Gastroesophageal sphincter (tissue), 4 donors: Measurements from ENCODE around the gene RNF182. TPM values are rescaled to one million over a fixed set of nuclear protein-coding genes. Genes with fewer than 3 reads are reported as not detected.
"Not testable (repeated sequence)": the region's sequence is repeated elsewhere in the genome, so short reads cannot be mapped to it uniquely, and the experiment has no call there.

Experiments used
- ATAC-seq: fragments of 150-250 bp; one replicate; pipeline ENCODE4 v1.9.1; 2016; ENCODE audit warnings: mild to moderate bottlenecking, moderate library complexity
- H3K27ac ChIP-seq, 4 donors: fragments of 200-600 bp; sonication (generic) in 3 of 4; 1 replicate in 3 of 4; 2 replicates in 1 of 4; pipeline ENCODE4 v1.5.1; 2016 to 2019
- H3K27me3 ChIP-seq: fragments of 200-600 bp; sonication (generic); one replicate; pipeline ENCODE4 v1.5.1; 2019
- H3K36me3 ChIP-seq, 2 donors: fragments of 200-600 bp; sonication (generic); one replicate each; pipeline ENCODE4 v1.5.1; 2019; ENCODE audit warnings: control low read depth in 1 of 2
- H3K4me1 ChIP-seq, 3 donors: fragments of 200-600 bp; sonication (generic); 1 replicate in 2 of 3; 2 replicates in 1 of 3; pipeline ENCODE4 v1.5.1; 2016 to 2019; ENCODE audit warnings: control low read depth in 2 of 3
- H3K4me3 ChIP-seq, 2 donors: fragments of 200-600 bp; sonication (generic); one replicate each; pipeline ENCODE4 v1.5.1; 2019; ENCODE audit warnings: mild to moderate bottlenecking in 1 of 2, moderate library complexity in 1 of 2
- H3K9me3 ChIP-seq, 3 donors: fragments of 200-600 bp; sonication (generic); one replicate each; pipeline ENCODE4 v1.5.1; 2017 to 2019; ENCODE audit warnings: control low read depth in 2 of 3
- CTCF ChIP-seq, 4 experiments: fragments of 200-600 bp in 2 of 4; fragments of 450-650 bp in 2 of 4; sonication (generic) in 1 of 4; IDR thresholded peaks; one replicate each; pipeline ENCODE4 v1.5.1; 2017 to 2019; ENCODE audit warnings: antibody characterized with exemption in 4 of 4, mild to moderate bottlenecking in 2 of 4, moderate library complexity in 2 of 4
- EP300 ChIP-seq: sonication (generic); formaldehyde crosslinking; IDR thresholded peaks from one replicate; pipeline ENCODE4 v1.6.1; 2017; ENCODE audit warnings: antibody characterized with exemption, mild to moderate bottlenecking
- POLR2A ChIP-seq, 2 donors: fragments of 450-650 bp; IDR thresholded peaks; one replicate each; pipeline ENCODE4 v1.6.1; 2017; ENCODE audit warnings: antibody characterized with exemption in 2 of 2, mild to moderate bottlenecking in 2 of 2, moderate library complexity in 1 of 2
- POLR2AphosphoS5 ChIP-seq: sonication (generic); formaldehyde crosslinking; IDR thresholded peaks from one replicate; pipeline ENCODE4 v1.6.1; 2017; ENCODE audit warnings: antibody characterized with exemption
- WGBS, 2 donors: methylation state at CpG; one replicate each; pipeline ENCODE4 v1.1.5; 2018; ENCODE audit warnings: low coverage in 1 of 2; 5-methylcytosine and 5-hydroxymethylcytosine counted together
- total RNA-seq, 4 donors: library from RNA; depleted of rRNA; stranded (reverse); fragments of >200 nt; gene quantifications; one replicate each; pipeline ENCODE4 v1.1.0, GENCODE V29; 2016

RNF182 gene
- total RNA-seq, 4 donors from 2014 or later: 0.16 to 1.3 (median 0.27) TPM; not detected in 1

DNA sequence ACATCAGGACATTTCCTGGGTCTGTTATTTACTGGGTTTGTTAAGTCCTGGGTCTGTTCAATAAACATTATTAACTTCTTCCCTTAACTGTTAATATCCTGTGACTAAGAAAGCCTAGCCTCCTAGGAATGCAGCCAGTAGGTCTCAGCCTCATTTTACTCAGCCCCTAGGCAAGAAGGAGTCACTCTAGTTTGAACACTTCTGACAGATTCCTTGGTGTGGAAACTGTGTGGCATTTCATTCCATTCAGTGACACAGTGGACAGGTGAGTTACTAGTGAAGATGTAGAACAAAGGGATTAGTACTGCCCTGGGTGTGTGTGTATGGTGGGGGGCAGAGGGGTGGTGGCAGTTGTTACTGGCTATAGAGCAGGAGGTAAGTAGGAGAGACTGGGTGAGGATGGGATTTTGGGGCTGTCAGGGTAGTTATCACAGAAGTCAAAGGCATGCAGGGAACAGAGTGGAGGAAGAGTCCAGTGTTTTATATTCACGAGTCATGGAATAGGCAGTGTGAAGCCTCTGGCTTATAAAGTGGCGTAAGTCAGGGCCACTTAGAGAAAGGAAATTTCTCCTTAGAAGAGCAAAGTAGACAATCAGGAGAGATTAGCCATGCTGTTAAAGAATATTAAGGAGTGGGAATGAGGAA lies 28.4 kb downstream of the RNF182 start:
- Histone ChIP-seq H3K4me3 (no peak overlapping the region), H3K27ac (no peak overlapping the region), H3K4me1 (no peaks in the 10 kb centered on the region), H3K27me3 (peaks cover 2% of the 10 kb centered on the region), H3K36me3 (no peaks in the 10 kb centered on the region), H3K9me3 (no peaks in the 10 kb centered on the region)
- 91% methylated on average over 2 of the region's 2 CpGs for WGBS, 2 donors
- no peak for TF ChIP-seq CTCF (IDR thresholded peaks at IDR 0.05)
- no peak for TF ChIP-seq POLR2A (IDR thresholded peaks at IDR 0.05)
- TF ChIP-seq EP300: no peak
- TF ChIP-seq POLR2AphosphoS5: no peak
- ATAC-seq: no peak

DNA sequence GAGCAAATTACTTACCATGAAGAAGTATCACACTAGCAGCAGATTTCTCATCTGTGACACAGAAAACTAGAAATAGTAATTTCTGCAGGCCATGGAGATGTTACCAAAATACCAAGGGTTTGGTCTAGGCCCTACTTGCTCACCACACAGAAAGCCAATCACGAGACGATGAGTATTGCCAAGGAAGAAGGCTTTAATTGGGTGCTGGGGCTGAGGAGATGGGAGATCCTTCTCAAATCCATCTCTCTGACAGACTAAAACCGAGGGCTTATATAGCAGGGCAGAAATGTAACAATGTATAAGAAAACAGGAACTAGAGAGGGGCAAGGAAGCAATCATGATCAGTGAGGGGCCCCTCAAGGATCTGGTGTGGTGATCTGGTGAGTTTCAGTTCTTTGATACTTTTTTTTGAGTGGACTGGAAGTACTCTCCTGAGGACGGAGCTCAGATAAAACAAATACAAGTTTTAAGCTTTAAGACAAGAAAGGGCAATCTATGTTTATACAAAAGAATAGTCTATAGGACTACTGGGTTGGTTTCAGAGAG lies 40.9 kb downstream of the RNF182 start:
- H3K9me3 ChIP-seq: peaks cover 0 to under 1% (median 0%) of the 10 kb centered on the region in 3 donors
- no peaks in the 10 kb centered on the region for H3K36me3 ChIP-seq
- ATAC-seq: no peak
- TF ChIP-seq POLR2A (IDR thresholded peaks at IDR 0.05): no peak
- TF ChIP-seq EP300: no peak
- no peak for TF ChIP-seq POLR2AphosphoS5
- no peak for TF ChIP-seq CTCF (IDR thresholded peaks at IDR 0.05)
- H3K4me3 ChIP-seq: no peak overlapping the region
- peaks cover 17% of the 10 kb centered on the region for H3K27me3 ChIP-seq
- no peak overlapping the region for H3K27ac ChIP-seq
- 71 to 80% methylated on average over 4 of the region's 4 CpGs for WGBS, 2 donors
- no peaks in the 10 kb centered on the region for H3K4me1 ChIP-seq

DNA sequence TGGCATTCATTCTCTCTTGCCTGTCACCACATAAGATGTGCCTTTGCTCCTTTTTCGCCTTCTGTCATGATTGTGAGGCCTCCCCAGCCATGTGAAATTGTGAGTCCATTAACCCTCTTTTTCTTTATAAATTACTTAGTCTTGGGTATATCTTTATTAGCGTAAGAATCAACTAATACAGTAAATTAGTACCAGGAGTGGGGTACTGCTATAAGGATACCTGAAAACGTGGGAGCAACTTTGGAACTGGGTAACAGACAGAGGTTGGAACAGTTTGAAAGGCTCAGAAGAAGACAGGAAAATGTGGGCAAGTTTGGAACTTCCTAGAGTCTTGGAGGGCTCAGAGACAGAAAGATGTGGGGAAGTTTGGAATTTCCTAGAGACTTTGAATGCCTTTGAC lies 46.6 kb downstream of the RNF182 start:
- H3K27me3 ChIP-seq: peaks cover 7% of the 10 kb centered on the region
- WGBS, 2 donors: 70 to 81% methylated on average over 2 of the region's 3 CpGs
- ATAC-seq: no peak
- H3K36me3 ChIP-seq: no peaks in the 10 kb centered on the region
- H3K4me1 ChIP-seq: no peaks in the 10 kb centered on the region
- no peak overlapping the region for H3K27ac ChIP-seq
- H3K9me3 ChIP-seq: peaks cover 0 to 23% (median 0%) of the 10 kb centered on the region in 3 donors
- no peak for TF ChIP-seq CTCF (IDR thresholded peaks at IDR 0.05)
- no peak for TF ChIP-seq POLR2AphosphoS5
- TF ChIP-seq EP300: no peak
- no peak for TF ChIP-seq POLR2A (IDR thresholded peaks at IDR 0.05)
- no peak overlapping the region for H3K4me3 ChIP-seq

DNA sequence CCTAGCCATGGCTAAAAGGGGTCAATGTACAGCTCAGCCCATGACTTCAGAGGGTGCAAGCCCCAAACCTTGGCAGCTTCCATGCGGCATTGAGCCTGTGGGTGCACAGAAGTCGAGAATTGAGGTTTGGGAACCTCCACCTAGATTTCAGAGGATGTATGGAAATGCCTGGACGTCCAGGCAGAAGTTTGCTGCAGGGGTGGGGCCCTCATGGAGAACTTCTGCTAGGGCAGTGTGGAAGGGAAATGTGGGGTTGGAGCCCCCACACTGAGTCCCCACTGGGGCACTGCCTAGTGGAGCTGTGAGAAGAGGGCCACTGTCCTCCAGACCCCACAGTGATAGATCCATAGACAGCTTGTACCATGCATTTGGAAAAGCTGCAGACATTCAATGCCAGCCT lies 47.9 kb downstream of the RNF182 start:
- ATAC-seq, H3K4me1 ChIP-seq, H3K27ac ChIP-seq, H3K4me3 ChIP-seq, H3K36me3 ChIP-seq: not testable (repeated sequence)
- H3K9me3 ChIP-seq: peaks cover 0 to 23% (median 0%) of the 10 kb centered on the region in 3 donors
- peaks cover 11% of the 10 kb centered on the region for H3K27me3 ChIP-seq
- WGBS, 2 donors: 57 to 100% methylated on average over 2 of the region's 3 CpGs

- not testable (repeated sequence) for H3K4me3 ChIP-seq, H3K36me3 ChIP-seq, H3K4me1 ChIP-seq, H3K27ac ChIP-seq, ATAC-seq
- 89 to 93% methylated on average over 2 to 3 of the region's 3 CpGs for WGBS, 2 donors
- Histone ChIP-seq H3K9me3 (peaks cover 0 to 23% (median 0%) of the 10 kb centered on the region in 3 donors), H3K27me3 (peaks cover 15% of the 10 kb centered on the region)
These were observed 48.7 kb downstream of the RNF182 start for GRCh38 chr6:13973422-13973821.

DNA sequence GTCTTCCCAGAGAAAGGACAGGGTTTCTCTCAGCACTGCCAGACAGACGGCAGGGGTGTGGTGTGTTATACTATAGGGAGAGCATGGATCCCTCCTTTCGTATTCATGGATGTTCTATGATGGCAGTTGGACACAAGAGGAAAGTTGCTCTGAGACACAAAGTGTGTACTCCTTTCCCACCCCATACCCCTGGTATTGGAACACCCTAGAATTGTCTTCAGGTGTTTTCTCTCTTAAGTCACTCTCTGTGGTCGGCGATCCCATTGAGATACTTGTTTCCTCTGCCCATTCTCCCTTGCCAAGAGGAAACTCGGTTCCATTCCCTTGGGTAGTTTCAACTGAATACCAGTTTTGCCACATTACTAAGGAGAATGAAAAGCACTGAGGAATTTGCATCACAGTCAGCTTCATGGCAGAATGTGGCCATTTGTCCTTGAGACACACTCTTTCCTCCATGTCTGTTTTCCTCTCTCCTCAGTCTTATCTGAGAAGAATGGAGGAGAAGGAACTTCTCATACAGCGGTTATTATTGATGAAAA lies 53.4 kb downstream of the RNF182 start:
- ATAC-seq: no peak
- WGBS, 2 donors: 87 to 92% methylated on average over 6 of the region's 6 CpGs
- Histone ChIP-seq H3K9me3 (no peaks in the 10 kb centered on the region), H3K27ac (no peak overlapping the region), H3K36me3 (no peaks in the 10 kb centered on the region), H3K27me3 (peaks cover 15% of the 10 kb centered on the region), H3K4me3 (no peak overlapping the region), H3K4me1 (no peaks in the 10 kb centered on the region)
- TF ChIP-seq POLR2A (IDR thresholded peaks at IDR 0.05) (no peak), CTCF (IDR thresholded peaks at IDR 0.05) (no peak), POLR2AphosphoS5 (no peak), EP300 (no peak)
